SK-N-SH (cell line): ENCODE results near the gene TRIM65. TPM values are rescaled to one million over a fixed set of nuclear protein-coding genes. Genes with fewer than 3 reads are reported as not detected.

ENCODE experiments used
- CTCF ChIA-PET: fragments of 300-600, 350-600 bp; formaldehyde crosslinking; extraction: SDS; loops from one replicate; lab custom pipeline; 2021; lab: Yijun Ruan, JAX
- POLR2A ChIA-PET: fragments of 350-600 bp; sonication (Branson Sonifier 250); formaldehyde crosslinking; extraction: SDS; loops from one replicate; lab custom pipeline; 2020; ENCODE audit warnings: antibody characterized with exemption, inconsistent platforms; lab: Yijun Ruan, JAX
- DNase-seq: peaks from one replicate; pipeline ENCODE4 v3.0.0; 2012
- H2AFZ ChIP-seq: fragments of 200-600 bp; sonication (generic); 2 replicates; pipeline ENCODE4 v1.8.1; 2016; ENCODE audit warnings: antibody characterized with exemption, mild to moderate bottlenecking, low read depth
- H3F3A ChIP-seq: fragments of 200-600 bp; sonication (generic); replicated peaks from 2 replicates; pipeline ENCODE3; 2016; ENCODE audit warnings: antibody characterized with exemption, mild to moderate bottlenecking; ENCODE audit not compliant: insufficient read depth
- H3K27ac ChIP-seq, 2 experiments: fragments of 200-500 bp in 1 of 2; fragments of 200-600 bp in 1 of 2; sonication (Bioruptor generic) in 1 of 2; sonication (generic), shearing (Covaris generic) in 1 of 2; 2 replicates each; pipeline versions ENCODE4 v1.5.1 to v1.6.1; 2014 to 2016; ENCODE audit warnings: low read depth in 2 of 2, inconsistent platforms in 1 of 2, low read length in 1 of 2, mild to moderate bottlenecking in 1 of 2, mixed read lengths in 1 of 2
- H3K27me3 ChIP-seq: fragments of 200-600 bp; sonication (generic), shearing (Covaris generic); 2 replicates; pipeline ENCODE4 v1.6.1; 2016; ENCODE audit warnings: mixed run types; ENCODE audit not compliant: insufficient read depth
- H3K36me3 ChIP-seq, 2 experiments: fragments of 200-500 bp in 1 of 2; fragments of 200-600 bp in 1 of 2; sonication (Bioruptor generic) in 1 of 2; sonication (generic) in 1 of 2; replicated peaks in 1 of 2; 2 replicates each; pipeline versions ENCODE3 to v1.5.1; 2014 to 2016; ENCODE audit warnings: low read length in 1 of 2, mild to moderate bottlenecking in 1 of 2; ENCODE audit not compliant: insufficient read depth in 2 of 2, control insufficient read depth in 1 of 2
- H3K4me1 ChIP-seq, 2 experiments: fragments of 200-500 bp in 1 of 2; fragments of 200-600 bp in 1 of 2; sonication (Bioruptor generic) in 1 of 2; sonication (generic), shearing (Covaris generic) in 1 of 2; 2 replicates each; pipeline versions ENCODE4 v1.5.1 to v1.6.1; 2014 to 2016; ENCODE audit warnings: low read depth in 1 of 2, low read length in 1 of 2, mixed run types in 1 of 2; ENCODE audit not compliant: insufficient read depth in 2 of 2, control insufficient read depth in 1 of 2
- H3K4me2 ChIP-seq: fragments of 200-600 bp; sonication (generic), shearing (Covaris generic); 2 replicates; pipeline ENCODE4 v1.6.1; 2017; ENCODE audit warnings: mixed run types
- H3K4me3 ChIP-seq, 2 experiments: fragments of 200-500 bp in 1 of 2; fragments of 200-600 bp in 1 of 2; sonication (Bioruptor generic) in 1 of 2; sonication (generic), shearing (Covaris generic) in 1 of 2; 2 replicates each; pipeline versions ENCODE4 v1.5.1 to v1.8.1; 2014 to 2016; ENCODE audit warnings: low read depth in 2 of 2, inconsistent platforms in 1 of 2, low read length in 1 of 2, mild to moderate bottlenecking in 1 of 2, mixed read lengths in 1 of 2, moderate library complexity in 1 of 2
- H3K79me2 ChIP-seq: fragments of 200-600 bp; sonication (generic); 2 replicates; pipeline ENCODE4 v1.8.1; 2017; ENCODE audit warnings: mild to moderate bottlenecking; ENCODE audit not compliant: insufficient read depth
- H3K9ac ChIP-seq: fragments of 200-600 bp; sonication (generic); 2 replicates; pipeline ENCODE4 v1.6.1; 2017; ENCODE audit warnings: mixed run types
- H3K9me2 ChIP-seq: fragments of 200-600 bp; sonication (generic); 2 replicates; pipeline ENCODE4 v1.6.1; 2017; ENCODE audit warnings: mixed run types
- H3K9me3 ChIP-seq: fragments of 200-600 bp; sonication (generic); 2 replicates; pipeline ENCODE4 v1.6.1; 2017; ENCODE audit warnings: mixed run types, mild to moderate bottlenecking, moderate library complexity
- H4K20me1 ChIP-seq: fragments of 200-600 bp; sonication (generic); 2 replicates; pipeline ENCODE4 v1.6.1; 2017; ENCODE audit warnings: mild to moderate bottlenecking, mixed run types; ENCODE audit not compliant: insufficient read depth
- CHD2 ChIP-seq: fragments of 150-350 bp; IDR thresholded peaks from 2 replicates; pipeline ENCODE4 v1.6.1; 2018; ENCODE audit warnings: low read length; ENCODE audit not compliant: partially characterized antibody
- EP300 ChIP-seq, 2 experiments: IDR thresholded peaks; 2 replicates each; pipeline versions ENCODE4 v1.4.0 to v1.6.1; 2012; ENCODE audit warnings: borderline replicate concordance in 1 of 2, low read depth in 1 of 2, low read length in 1 of 2
- FOXM1 ChIP-seq: IDR thresholded peaks from 2 replicates; pipeline ENCODE4 v1.4.0; 2012; ENCODE audit warnings: low read depth, mild to moderate bottlenecking
- IRF3 ChIP-seq: fragments of 150-350 bp; IDR thresholded peaks from 2 replicates; pipeline ENCODE4 v1.6.1; 2016; ENCODE audit warnings: mild to moderate bottlenecking, low read depth, low read length
- MAX ChIP-seq: IDR thresholded peaks from 2 replicates; pipeline ENCODE4 v1.4.0; 2012; ENCODE audit warnings: low read depth
- SMC3 ChIP-seq: IDR thresholded peaks from 2 replicates; pipeline ENCODE4 v1.6.1; 2012; ENCODE audit warnings: low read depth, low read length, improper control_type of control experiment
- USF1 ChIP-seq: IDR thresholded peaks from 2 replicates; pipeline ENCODE4 v1.4.0; 2012; ENCODE audit warnings: low read depth, borderline replicate concordance
- WGBS: methylation state at CpG from one replicate; pipeline ENCODE4 v1.1.6; 2017; ENCODE audit warnings: low lambda C conversion rate; 5-methylcytosine and 5-hydroxymethylcytosine counted together
- polyA plus RNA-seq, 3 experiments: library from polyadenylated mRNA; depleted of rRNA; stranded (reverse); fragments of >200 nt; gene quantifications; 2 replicates each; pipeline ENCODE4 v1.2.3, GENCODE V29; 2012

Gene TRIM65
- polyA plus RNA-seq, 1 of the 3 experiments (the other 2 are of a cell fraction), result 13.1 TPM

- no peak for DNase-seq
- H3K27me3 ChIP-seq, result no peaks in the 10 kb centered on the region
- no peak for TF ChIP-seq IRF3
- TF ChIP-seq CHD2, result no peak
- TF ChIP-seq SMC3, result no peak
- H3F3A ChIP-seq, result peaks cover 21% of the 10 kb centered on the region
- WGBS, result 96% methylated on average over 29 of the region's 31 CpGs
- peaks cover 0 to 15% of the 10 kb centered on the region in 2 experiments for H3K36me3 ChIP-seq
- ChIA-PET CTCF (interaction anchor here (1.4 to 16.0 kb wide), 5 partner anchors 13 to 143 kb away, joined by 4 to 214 read pairs (median 6); partner anchors contain the start of genes MRPL38 and TRIM47), POLR2A (no interaction called here)
- H3K9me2 ChIP-seq, result no peaks in the 10 kb centered on the region
- no peak overlapping the region for H2AFZ ChIP-seq
- H3K4me2 ChIP-seq, result no peak overlapping the region
- H3K4me3 ChIP-seq, result no peak overlapping the region
- peaks cover 29% of the 10 kb centered on the region for H3K79me2 ChIP-seq
- no peaks in the 10 kb centered on the region for H4K20me1 ChIP-seq
- no peaks in the 10 kb centered on the region for H3K9me3 ChIP-seq
- no peak overlapping the region for H3K27ac ChIP-seq
- H3K4me1 ChIP-seq, result peaks cover 9 to 11% of the 10 kb centered on the region in 2 experiments; a peak in 3 of 4 replicates
- no peak overlapping the region for H3K9ac ChIP-seq
Observed at GRCh38 chr17:75891022-75891604, 5.6 kb downstream of the TRIM65 start.

GRCh38 chr17:75889454-75889853 lies 7.3 kb downstream of the TRIM65 start:
- no peaks in the 10 kb centered on the region for H3K27me3 ChIP-seq
- H3K36me3 ChIP-seq, result peaks cover 0 to 15% of the 10 kb centered on the region in 2 experiments
- H3K27ac ChIP-seq, result no peak overlapping the region
- ChIA-PET POLR2A (interaction anchor here (1.3 kb wide), 1 partner anchor 11 kb away, joined by 4 read pairs; the partner anchor contains the start of gene TRIM47), CTCF (interaction anchor here (0.6 to 16.0 kb wide), 8 partner anchors 11 to 390 kb away, joined by 3 to 214 read pairs (median 4); partner anchors contain the start of genes MRPL38, TRIM47 and WBP2)
- no peaks in the 10 kb centered on the region for H3K9me3 ChIP-seq
- no peaks in the 10 kb centered on the region for H4K20me1 ChIP-seq
- H3K4me2 ChIP-seq, result no peak overlapping the region
- no peak overlapping the region for H3K4me3 ChIP-seq
- no peaks in the 10 kb centered on the region for H3K9me2 ChIP-seq
- TF ChIP-seq IRF3 (no peak), EP300 (IDR thresholded peaks at IDR 0.05; ENCODE audit: borderline replicate concordance in 1 of 2, low read depth in 1 of 2, low read length in 1 of 2) (no peak), MAX (no peak), FOXM1 (no peak), USF1 (no peak)
- peaks cover 21% of the 10 kb centered on the region for H3F3A ChIP-seq
- H3K79me2 ChIP-seq, result peaks cover 12% of the 10 kb centered on the region; the same call in 1 of the 2 replicates
- DNase-seq, result no peak
- H3K4me1 ChIP-seq, result no peaks in the 10 kb centered on the region; a peak in 1 of 4 replicates
- WGBS, result 81% methylated on average over 6 of the region's 6 CpGs
- no peak overlapping the region for H3K9ac ChIP-seq
- H2AFZ ChIP-seq, result no peak overlapping the region
